ENCODE results near the gene CDK18.

The CDK18 gene

GRCh38 chr1:205506409-205507200, 2.1 kb downstream of the CDK18 start:
- no peak for DNase-seq

DNA sequence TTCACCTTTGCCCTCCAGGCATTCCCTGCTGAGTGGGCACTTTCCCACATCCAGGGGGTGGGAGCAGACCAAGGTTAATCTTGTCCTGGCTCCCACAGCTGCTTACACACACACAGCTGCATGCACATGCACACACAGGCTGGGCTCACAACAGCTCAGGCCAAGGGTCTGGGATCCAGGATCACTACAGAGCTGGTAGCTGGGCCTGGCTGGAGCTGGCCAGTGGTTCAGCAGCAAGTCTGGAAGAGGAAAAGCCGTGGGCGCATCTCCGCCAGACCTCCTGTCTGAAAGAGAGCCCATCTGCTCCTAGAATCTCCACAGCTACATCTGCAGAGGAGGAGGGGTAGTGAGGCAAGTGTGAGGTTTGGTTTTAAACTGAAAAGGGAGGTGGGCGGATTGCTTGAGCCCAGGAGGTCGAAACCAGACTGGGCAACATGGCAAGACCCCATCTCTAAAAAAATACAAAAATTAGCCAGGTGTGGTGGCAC, 3.8 kb downstream of the CDK18 start:
- no peak for DNase-seq

- no peak for DNase-seq
Measured at GRCh38 chr1:205510308-205510950, 6.0 kb downstream of the CDK18 start.

GRCh38 chr1:205510951-205511330, 6.5 kb downstream of the CDK18 start:
- no peak for DNase-seq

DNA sequence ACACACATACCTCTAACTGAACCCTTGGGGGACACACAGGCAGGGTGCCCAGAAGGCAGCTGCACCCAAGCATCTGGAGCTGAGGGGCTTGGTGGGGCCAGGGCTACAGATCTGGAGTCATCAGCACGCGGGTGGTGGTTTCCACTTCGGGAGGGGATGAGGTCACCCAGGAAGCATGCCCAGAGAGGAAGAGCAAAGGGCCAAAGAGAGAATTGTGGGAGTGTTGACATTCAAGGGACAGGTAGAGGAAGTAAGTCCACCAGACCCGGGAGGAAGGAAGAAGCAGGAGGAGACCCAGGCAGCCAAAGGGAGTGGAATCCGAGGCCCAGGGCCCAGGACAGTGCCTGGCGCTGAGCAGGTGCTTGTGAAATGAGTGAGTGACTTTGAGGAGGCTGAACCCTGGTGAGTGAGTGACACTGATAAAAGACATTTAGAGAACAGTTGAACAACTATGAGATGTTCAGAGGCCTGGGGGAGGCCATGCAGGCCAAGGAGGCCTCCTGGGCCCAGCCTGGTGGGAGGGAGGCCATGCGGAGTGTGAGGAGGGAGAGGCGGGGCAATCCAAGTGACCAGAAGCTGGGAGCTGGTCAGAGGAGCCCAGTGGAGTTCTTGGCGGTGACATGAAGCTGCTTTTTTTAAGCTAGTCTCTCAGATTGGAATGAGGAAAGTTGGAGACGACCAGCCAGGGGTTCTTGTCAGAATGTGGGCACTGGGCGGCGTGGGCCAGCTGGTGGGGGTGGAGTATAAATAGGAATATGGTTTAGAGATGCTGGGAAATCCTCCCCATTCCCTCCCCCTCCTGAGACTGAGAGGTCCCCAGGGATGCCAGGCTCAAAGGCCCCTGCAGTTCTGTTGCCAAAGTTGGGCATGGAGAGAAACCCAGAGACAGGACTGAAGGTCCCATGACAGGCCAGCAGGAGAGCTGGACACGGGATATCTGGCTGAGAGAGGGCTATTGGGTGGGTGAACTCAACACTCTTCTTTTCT, 7.9 kb downstream of the CDK18 start:
- no peak for DNase-seq

DNA sequence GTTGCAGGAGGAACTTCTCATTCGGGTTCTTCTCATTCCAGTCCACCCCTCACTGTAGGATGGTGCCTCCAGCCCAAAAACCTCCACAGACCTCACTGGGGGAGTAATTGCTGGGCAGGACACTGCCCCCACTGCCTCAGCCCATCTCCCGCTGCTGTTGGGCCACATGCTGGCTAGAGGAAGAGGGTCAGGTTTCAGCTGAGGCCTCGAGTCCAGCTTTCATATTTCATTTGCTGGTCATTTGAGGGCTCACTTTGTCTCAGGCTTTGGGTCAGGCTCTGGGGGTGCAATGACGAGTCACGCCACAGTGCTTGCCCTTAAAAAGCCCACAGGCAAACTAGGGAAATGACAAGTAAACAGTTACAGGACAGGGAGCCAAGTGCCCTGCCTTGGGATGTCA, 9.3 kb downstream of the CDK18 start:
- DNase-seq = no peak

DNA sequence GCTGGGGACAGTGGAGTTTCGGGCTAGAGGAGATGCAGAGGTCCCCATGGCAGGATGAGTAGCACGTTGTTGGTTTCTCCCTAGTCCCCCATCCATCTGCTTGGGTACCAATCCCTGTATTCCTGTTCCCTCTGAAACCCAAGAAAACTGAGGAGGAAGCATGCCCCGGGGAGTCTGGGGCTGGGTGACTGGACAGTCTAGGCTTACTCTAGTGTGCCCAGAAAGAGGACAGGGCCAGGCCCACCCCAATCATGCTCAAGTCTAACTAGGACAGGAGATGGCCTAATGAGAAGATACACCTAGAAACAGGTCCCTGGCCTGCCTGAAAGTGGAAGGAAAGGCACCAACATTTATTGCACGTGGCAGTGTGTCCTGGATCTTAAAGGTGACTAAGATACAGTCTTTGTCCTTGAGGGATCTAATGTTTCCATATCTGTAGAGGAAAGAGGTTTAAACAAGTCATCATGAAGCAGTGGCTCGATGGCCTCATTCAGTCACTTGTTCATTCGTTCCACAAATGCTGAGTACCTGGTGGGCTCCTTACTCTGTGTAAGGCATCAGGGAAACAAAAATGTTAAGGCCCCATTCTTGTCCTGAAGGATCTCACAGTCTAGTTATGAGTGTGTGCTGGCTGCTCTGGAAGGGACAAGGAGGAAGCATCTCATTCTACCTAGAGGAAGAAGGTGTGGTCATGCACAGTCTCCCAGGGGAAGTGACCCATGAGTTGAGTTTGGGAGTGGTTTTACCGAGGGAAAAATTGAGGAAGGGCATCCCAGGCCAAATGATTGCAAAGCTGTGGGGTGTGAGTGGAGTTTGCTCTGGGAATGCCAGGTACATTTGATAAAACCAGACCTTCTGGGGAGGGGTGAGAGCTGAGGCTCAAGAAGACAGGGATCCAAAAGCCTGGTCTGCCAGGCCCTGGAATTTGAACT, 10.0 kb downstream of the CDK18 start:
- no peak for DNase-seq

DNA sequence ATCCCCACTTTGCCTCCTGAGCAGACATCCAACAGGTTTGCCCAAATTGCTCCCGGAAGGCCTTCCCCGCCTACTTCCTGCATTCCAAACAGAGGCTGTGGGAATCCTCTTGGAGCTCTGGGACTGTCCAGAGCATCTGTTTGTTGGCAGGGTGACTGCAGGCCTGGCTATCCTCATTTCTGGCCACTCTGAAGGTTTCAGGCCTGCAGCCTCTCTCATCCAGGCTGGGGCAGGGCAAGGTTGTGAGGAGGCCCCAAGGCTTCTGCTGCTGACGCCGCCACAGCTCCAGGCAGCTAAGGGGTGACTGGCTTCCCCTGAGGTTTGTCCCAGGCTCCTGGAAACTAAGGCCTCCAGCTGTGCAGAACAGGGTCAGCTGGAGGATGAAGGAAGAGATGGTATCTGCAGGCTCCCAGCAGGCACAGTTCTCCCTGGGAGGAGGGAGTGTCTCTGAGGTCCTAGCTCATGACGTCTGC, 11.3 kb downstream of the CDK18 start:
- DNase-seq = no peak

- no peak for DNase-seq
Measured at GRCh38 chr1:205516362-205516761, 11.9 kb downstream of the CDK18 start.

DNA sequence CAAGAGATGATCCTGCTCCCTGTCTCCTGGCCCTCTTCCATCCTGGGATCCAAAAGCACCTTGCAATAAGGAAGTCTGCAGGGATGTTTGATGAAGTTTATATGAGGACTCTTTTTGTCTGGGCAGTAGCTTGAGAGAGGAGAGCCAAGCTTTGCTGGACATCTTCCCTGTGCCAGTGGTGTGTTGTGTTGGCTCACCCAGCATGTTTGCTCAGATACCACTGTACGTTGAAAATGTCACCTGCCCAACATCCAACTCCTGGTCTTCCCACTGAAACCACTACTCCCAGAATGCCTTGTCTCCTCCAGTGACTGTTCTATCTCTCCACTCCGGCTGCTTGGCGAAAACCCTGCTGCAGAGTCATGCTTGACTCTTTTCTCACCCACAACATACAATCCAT, 12.8 kb downstream of the CDK18 start:
- DNase-seq = no peak

- DNase-seq = no peak
Measured at GRCh38 chr1:205517763-205518162, 13.3 kb downstream of the CDK18 start.

DNA sequence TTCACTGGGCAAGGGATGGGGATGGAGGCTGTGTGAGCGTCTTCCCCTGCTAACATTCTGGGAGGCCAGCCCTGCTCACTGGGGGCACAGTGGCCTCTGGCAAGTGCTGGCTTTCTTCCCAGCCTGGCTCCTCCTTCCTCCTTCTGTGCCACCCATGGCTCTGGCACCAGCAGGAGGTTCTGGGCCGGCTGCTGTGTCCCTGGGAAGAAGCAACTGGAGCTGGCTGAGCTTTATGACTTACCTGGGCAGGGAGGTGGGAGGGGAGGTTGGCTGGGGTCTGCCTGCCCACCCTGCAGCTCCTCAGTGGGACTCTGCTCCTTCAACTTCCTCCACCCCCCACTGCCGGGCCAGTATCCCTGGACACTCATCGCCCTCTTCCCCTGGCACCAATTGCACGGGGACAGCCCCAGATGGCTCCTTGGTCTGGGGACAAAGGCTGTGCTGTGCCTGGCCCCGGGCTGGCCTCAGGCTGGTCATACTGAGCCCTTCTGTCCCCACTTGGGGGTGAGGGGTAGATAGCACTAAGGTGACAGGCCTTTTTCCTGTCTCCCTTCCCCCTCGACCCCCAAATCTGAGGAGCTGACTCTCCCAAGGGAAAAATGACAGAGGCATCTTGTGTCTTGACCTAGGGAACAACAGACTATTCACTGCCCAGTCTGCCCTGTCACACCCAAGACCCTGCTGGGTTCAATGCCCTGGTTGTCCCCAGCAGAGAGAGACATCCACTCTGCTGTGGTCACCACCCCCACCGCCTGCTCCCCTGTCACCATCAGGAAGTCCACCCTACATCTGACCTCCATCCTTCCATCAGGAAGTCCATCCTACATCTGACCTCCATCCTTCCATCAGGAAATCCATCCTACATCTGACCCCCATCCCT, 14.4 kb downstream of the CDK18 start:
- DNase-seq = no peak

DNA sequence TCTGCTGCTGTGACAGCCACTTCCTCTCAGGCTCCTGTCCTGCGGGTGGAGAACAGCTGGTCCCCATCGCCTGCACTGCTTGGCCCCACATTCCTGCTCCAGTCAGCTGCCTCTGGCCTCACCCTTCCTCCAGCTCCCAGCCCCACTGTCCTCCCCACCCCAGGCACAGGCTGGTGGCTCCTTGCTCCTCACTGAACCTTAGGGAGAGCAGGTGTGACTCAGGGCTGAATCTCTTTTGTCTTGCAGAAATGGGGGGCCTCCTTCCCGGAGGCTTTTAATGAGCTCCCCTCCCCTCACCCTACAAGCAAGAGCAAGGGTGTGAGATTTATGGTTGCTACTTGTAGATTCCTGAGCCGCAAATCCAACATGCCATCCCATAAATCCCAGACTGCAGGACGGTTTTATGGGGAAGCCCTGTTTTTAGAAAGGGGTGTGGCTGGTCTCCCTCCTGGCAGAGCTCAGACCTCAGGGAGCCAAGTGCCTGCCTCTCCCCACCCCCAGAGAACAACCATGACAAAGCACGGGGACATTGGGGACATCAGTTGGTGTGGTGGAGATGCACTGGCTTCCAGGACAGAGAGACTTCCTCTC, 15.2 kb downstream of the CDK18 start:
- no peak for DNase-seq

- no peak for DNase-seq
Measured at GRCh38 chr1:205520709-205521108, 16.2 kb downstream of the CDK18 start.

- no peak for DNase-seq
Measured at GRCh38 chr1:205521686-205522085, 17.2 kb downstream of the CDK18 start.

GRCh38 chr1:205522692-205523091, 18.2 kb downstream of the CDK18 start:
- DNase-seq = no peak

- no peak for DNase-seq
Measured at GRCh38 chr1:205523261-205523890, 18.9 kb downstream of the CDK18 start.

GRCh38 chr1:205523891-205524793, 19.7 kb downstream of the CDK18 start:
- DNase-seq = peak; percentile 74

DNA sequence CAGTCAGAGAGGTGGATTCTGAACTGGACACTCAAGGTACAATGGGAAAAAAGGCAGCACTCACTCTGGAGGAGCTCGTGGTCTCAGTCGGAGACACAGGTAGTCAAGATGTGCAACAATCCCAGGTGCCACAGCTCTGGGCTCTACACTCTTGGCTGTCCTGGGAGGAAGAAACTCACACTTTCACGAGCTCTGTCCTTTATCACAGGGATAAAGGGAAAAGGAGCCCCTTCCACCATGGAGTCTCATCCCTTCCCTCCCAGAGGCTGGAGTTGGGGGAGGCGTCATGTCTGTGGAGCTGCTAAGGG, 20.3 kb downstream of the CDK18 start:
- DNase-seq = no peak

All from CD4-positive, alpha-beta T cell treated with Interleukin-17A for 1 hour (primary cell).